Stomach (tissue), 4 donors: ENCODE results near the gene SMPD1.

ENCODE experiments used
- CTCF ChIP-seq, 7 experiments: fragments of 450-650 bp in 4 of 7; fragments of 200-600 bp in 3 of 7; sonication (generic) in 3 of 7; IDR thresholded peaks; one replicate each; pipeline ENCODE4 v1.5.1; 2016 to 2019; ENCODE audit warnings: antibody characterized with exemption in 7 of 7, control low read depth in 2 of 7, mild to moderate bottlenecking in 1 of 7
- POLR2A ChIP-seq, 4 donors: fragments of 450-650 bp; IDR thresholded peaks; one replicate each; pipeline ENCODE4 v1.6.1; 2016; ENCODE audit warnings: antibody characterized with exemption in 4 of 4, control low read depth in 2 of 4, mild to moderate bottlenecking in 1 of 4, moderate library complexity in 1 of 4
- POLR2AphosphoS5 ChIP-seq, 3 donors: sonication (generic); formaldehyde crosslinking; IDR thresholded peaks; one replicate each; pipeline ENCODE4 v1.6.1; 2016; ENCODE audit warnings: antibody characterized with exemption in 3 of 3

GRCh38 chr11:6351782-6352382 lies 38.4 kb upstream of the SMPD1 start:
- TF ChIP-seq POLR2A (IDR thresholded peaks at IDR 0.05) = no peak
- TF ChIP-seq POLR2AphosphoS5 (IDR thresholded peaks at IDR 0.05) = no peak
- no peak for TF ChIP-seq CTCF (IDR thresholded peaks at IDR 0.05)
